DND-41 (cell line): Measurements from ENCODE around the gene EEFSEC.

ENCODE experiments used
- ATAC-seq: fragments of 200-7000 bp; cut with Tn5 transposase; 3 replicates; pipeline ENCODE4 v1.9.1; 2021; ENCODE audit warnings: low read depth; ENCODE audit not compliant: insufficient read depth
- DNase-seq: peaks from one replicate; pipeline ENCODE4 v3.0.0-alpha.2; 2020
- H2AFZ ChIP-seq: 2 replicates; pipeline ENCODE4 v1.6.0; 2012; ENCODE audit warnings: low read depth, low read length
- H3K27ac ChIP-seq: 2 replicates; pipeline ENCODE4 v1.5.1; 2012; ENCODE audit warnings: low read length, inconsistent platforms
- H3K27me3 ChIP-seq: fragments of 200-600 bp; sonication (generic); 2 replicates; pipeline ENCODE4 v1.6.0; 2012; ENCODE audit warnings: low read length, mild to moderate bottlenecking, inconsistent platforms; ENCODE audit not compliant: insufficient read depth, poor library complexity
- H3K36me3 ChIP-seq: 2 replicates; pipeline ENCODE4 v1.5.1; 2012; ENCODE audit warnings: low read length, inconsistent platforms; ENCODE audit not compliant: insufficient read depth
- H3K4me1 ChIP-seq: 2 replicates; pipeline ENCODE4 v1.5.1; 2012; ENCODE audit warnings: mild to moderate bottlenecking, low read length; ENCODE audit not compliant: insufficient read depth
- H3K4me2 ChIP-seq: 2 replicates; pipeline ENCODE4 v1.6.0; 2012; ENCODE audit warnings: mild to moderate bottlenecking, moderate library complexity, low read length, inconsistent platforms; ENCODE audit not compliant: insufficient read depth
- H3K4me3 ChIP-seq, 2 experiments: fragments of 200-600 bp in 1 of 2; shearing (Covaris generic) in 1 of 2; 2 replicates each; pipeline ENCODE4 v1.5.1; 2012 to 2016; ENCODE audit warnings: inconsistent platforms in 2 of 2, low read length in 2 of 2, mild to moderate bottlenecking in 2 of 2, low read depth in 1 of 2, moderate library complexity in 1 of 2
- H3K79me2 ChIP-seq: 2 replicates; pipeline ENCODE4 v1.6.0; 2012; ENCODE audit warnings: low read length, inconsistent platforms; ENCODE audit not compliant: insufficient read depth
- H3K9ac ChIP-seq: 2 replicates; pipeline ENCODE4 v1.6.0; 2012; ENCODE audit warnings: low read depth, mild to moderate bottlenecking, inconsistent platforms, low read length, moderate library complexity
- H3K9me3 ChIP-seq: 2 replicates; pipeline ENCODE4 v1.5.1; 2012; ENCODE audit warnings: low read length, moderate library complexity, mild to moderate bottlenecking, inconsistent platforms; ENCODE audit not compliant: insufficient read depth, severe bottlenecking
- H4K20me1 ChIP-seq: 2 replicates; pipeline ENCODE4 v1.6.0; 2012; ENCODE audit warnings: low read length; ENCODE audit not compliant: insufficient read depth
- EZH2 ChIP-seq: IDR thresholded peaks from 3 replicates; pipeline ENCODE4 v1.6.1; 2012; ENCODE audit warnings: borderline replicate concordance, low read depth, mild to moderate bottlenecking, moderate library complexity, low read length, inconsistent platforms; ENCODE audit not compliant: severe bottlenecking
- TF ChIP-seq, protein P1 (sequence below): IDR thresholded peaks from 2 replicates; pipeline ENCODE4 v1.5.1; 2012; ENCODE audit warnings: borderline replicate concordance, low read length, moderate library complexity, mild to moderate bottlenecking; ENCODE audit not compliant: poor library complexity, severe bottlenecking; ENCODE audit errors: extremely low read depth

The EEFSEC gene

DNA sequence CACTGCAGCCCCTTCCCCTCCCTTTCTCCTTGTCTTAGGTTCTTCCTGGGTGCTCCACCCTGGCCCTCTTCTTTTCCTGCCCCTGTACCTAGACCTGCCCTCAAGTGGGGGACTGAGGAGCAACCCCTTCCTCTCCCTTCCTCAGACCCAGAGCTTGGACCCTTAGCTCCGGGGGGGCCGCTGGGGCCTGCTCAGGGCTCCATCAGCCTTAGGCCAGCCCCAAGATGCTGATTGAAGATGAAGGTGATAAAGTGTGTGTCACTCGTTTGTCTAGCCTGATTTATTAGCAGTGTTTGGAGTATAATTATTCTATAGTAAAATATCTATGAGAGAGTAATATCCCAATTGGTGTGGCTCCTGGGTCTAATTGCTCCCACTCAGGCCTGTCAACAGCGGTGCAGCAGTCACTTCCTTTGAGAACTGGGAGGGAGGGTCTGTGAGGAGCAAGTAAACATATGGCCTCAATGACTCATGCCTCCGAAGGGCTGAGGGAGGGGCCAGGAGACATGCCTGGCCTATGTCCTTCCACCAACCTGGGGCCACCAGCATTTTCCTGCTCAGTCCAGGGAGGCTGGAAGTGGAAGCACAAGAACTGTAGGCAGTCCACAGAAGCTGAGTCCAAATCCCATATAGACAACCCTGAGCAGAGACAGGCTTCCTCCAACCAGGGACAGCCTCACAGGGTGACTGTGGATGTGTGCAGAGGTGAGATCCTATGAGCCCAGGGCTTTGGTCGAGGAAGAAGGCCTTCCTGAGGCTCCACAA is 190.2 kb downstream of the EEFSEC start:
- ATAC-seq (peak; percentile 35; the same call in 1 of the 3 replicates), DNase-seq (no peak)
- TF ChIP-seq EZH2: no peak
- TF ChIP-seq, protein P1, sequence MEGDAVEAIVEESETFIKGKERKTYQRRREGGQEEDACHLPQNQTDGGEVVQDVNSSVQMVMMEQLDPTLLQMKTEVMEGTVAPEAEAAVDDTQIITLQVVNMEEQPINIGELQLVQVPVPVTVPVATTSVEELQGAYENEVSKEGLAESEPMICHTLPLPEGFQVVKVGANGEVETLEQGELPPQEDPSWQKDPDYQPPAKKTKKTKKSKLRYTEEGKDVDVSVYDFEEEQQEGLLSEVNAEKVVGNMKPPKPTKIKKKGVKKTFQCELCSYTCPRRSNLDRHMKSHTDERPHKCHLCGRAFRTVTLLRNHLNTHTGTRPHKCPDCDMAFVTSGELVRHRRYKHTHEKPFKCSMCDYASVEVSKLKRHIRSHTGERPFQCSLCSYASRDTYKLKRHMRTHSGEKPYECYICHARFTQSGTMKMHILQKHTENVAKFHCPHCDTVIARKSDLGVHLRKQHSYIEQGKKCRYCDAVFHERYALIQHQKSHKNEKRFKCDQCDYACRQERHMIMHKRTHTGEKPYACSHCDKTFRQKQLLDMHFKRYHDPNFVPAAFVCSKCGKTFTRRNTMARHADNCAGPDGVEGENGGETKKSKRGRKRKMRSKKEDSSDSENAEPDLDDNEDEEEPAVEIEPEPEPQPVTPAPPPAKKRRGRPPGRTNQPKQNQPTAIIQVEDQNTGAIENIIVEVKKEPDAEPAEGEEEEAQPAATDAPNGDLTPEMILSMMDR: no peak
- Histone ChIP-seq H3K4me3 (no peak overlapping the region), H3K9ac (no peak overlapping the region), H4K20me1 (peaks cover 9% of the 10 kb centered on the region), H3K27ac (no peak overlapping the region), H3K36me3 (peaks cover 30% of the 10 kb centered on the region), H2AFZ (no peak overlapping the region), H3K4me1 (no peaks in the 10 kb centered on the region), H3K79me2 (no peaks in the 10 kb centered on the region), H3K27me3 (no peaks in the 10 kb centered on the region), H3K4me2 (no peak overlapping the region), H3K9me3 (no peaks in the 10 kb centered on the region)

- DNase-seq (no peak), ATAC-seq (no peak)
- no peak overlapping the region for H3K9ac ChIP-seq
- peaks cover 9% of the 10 kb centered on the region for H4K20me1 ChIP-seq
- peaks cover 30% of the 10 kb centered on the region for H3K36me3 ChIP-seq
- H3K4me1 ChIP-seq: no peaks in the 10 kb centered on the region
- no peak overlapping the region for H3K4me3 ChIP-seq
- H3K9me3 ChIP-seq: no peaks in the 10 kb centered on the region
- no peaks in the 10 kb centered on the region for H3K27me3 ChIP-seq
- no peak overlapping the region for H3K4me2 ChIP-seq
- no peak for TF ChIP-seq EZH2
- TF ChIP-seq, protein P1: no peak
- H3K27ac ChIP-seq: no peak overlapping the region
- H3K79me2 ChIP-seq: no peaks in the 10 kb centered on the region
- H2AFZ ChIP-seq: no peak overlapping the region
Measured at GRCh38 chr3:128344052-128344735, 190.9 kb downstream of the EEFSEC start.

DNA sequence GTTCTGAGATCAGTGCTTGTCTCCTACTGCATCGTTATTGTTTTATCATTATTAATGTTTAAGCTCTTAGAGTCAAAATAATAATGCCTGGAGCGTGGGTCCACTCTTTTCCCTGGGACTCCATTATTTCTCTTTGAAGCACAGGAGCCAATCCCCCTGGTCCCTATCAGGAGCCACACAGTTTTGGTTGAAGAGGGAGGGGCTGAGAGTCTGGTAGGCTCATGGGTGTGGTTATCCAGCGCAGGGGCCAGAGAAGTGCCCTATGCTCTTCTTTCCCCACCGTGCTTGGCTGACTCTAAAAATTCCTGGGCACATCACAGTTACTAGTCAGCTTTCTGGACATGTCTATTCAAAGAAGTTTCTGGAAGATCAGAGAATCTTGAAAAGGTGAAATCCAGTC is 191.9 kb downstream of the EEFSEC start:
- no peak overlapping the region for H3K27ac ChIP-seq

More for the DNA sequence above, 191.9 kb downstream of the EEFSEC start:
- peaks cover 9% of the 10 kb centered on the region for H4K20me1 ChIP-seq
- no peaks in the 10 kb centered on the region for H3K79me2 ChIP-seq
- H3K36me3 ChIP-seq: peaks cover 36% of the 10 kb centered on the region
- H3K4me1 ChIP-seq: no peaks in the 10 kb centered on the region
- no peak overlapping the region for H3K4me2 ChIP-seq
- H3K9me3 ChIP-seq: no peaks in the 10 kb centered on the region
- no peaks in the 10 kb centered on the region for H3K27me3 ChIP-seq
- TF ChIP-seq, protein P1: no peak
- no peak for TF ChIP-seq EZH2
- DNase-seq (no peak), ATAC-seq (no peak)
- H3K9ac ChIP-seq: no peak overlapping the region
- no peak overlapping the region for H3K4me3 ChIP-seq
- H2AFZ ChIP-seq: no peak overlapping the region
